Hematopoietic multipotent progenitor cell (in vitro differentiated cells): ENCODE results near the gene GOLT1B. TPM values are rescaled to one million over a fixed set of nuclear protein-coding genes. Genes with fewer than 3 reads are reported as not detected.

Experiments
- DNase-seq, 3 donors: peaks; one replicate each; pipeline ENCODE4 v3.0.0-alpha.2; 2011 to 2015; ENCODE audit warnings: low read depth in 2 of 3, low spot score in 2 of 3
- total RNA-seq: library from RNA; depleted of rRNA; stranded (reverse); fragments of >200 nt; gene quantifications from one replicate; pipeline ENCODE4 v1.2.3, GENCODE V29; 2012

Gene GOLT1B
- total RNA-seq, 1 donor: 4.6 TPM

DNA sequence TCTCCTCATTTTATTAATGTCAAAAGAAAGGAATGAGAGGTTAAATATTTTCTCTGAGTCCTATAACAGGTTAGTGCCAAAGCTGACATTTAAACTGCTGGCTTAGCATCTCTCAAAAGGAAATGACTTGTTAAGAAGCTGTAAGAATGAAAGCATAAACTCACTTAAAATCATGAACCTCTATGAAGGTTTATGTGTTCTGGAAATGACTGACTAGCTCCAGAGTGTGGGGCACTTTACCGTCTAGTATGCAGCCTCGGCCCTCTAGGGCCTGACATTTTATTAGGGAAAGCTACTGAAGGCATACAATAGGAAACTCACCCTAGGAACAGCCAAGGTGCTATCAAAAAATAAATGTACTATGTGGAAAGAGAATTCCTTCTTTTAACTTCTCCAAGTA is 59.6 kb downstream of the GOLT1B start:
- DNase-seq: no peak

DNA sequence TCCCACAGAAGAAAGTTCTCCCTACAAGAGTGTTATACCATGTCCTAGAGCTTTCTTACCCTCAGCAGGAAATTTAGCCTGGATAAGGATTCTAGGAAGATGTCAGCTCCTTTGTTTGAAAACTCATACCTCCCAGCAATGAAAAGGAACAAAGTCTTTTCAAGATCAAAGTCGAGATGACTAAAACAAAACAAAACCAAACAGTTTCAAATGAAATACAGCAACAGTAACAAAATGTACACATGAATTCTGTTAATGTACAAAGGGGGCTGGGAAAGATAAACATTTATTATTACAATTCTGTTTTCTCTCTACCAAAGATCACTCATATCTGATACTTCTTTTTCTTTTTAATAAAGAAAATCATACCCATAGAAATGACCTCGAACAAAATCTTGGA is 61.3 kb downstream of the GOLT1B start:
- no peak for DNase-seq

DNA sequence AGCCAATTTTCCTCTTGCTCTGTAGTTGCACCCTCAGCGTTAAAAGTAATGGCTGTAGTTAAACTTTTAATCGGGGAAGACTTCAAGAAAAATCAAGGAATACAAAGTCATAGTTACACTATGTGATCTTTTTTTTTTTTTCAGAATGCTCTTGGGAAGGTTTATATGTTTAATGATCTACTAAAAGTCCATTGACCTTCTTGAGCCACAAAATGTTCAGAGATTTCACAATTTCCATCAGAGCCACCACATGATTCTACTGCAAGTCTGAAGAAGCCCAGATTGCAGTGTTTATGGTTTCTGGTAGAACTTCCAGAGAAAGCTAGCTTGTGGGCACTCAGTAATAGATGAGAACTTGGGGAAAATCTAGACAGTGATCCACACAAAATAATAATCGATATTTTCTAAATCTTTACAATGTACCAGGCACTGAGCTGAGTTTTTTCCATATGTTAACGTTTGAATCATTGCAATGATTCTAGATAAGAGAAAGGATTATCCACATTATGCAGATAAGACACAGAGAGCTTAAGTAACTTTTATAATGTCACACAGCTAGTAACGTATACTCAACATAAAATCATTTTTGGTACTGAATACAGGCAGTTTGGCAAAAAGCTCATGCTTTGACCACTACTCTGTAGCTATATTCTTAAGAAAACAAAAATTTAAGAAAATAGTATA is 64.8 kb downstream of the GOLT1B start:
- DNase-seq: no peak

DNA sequence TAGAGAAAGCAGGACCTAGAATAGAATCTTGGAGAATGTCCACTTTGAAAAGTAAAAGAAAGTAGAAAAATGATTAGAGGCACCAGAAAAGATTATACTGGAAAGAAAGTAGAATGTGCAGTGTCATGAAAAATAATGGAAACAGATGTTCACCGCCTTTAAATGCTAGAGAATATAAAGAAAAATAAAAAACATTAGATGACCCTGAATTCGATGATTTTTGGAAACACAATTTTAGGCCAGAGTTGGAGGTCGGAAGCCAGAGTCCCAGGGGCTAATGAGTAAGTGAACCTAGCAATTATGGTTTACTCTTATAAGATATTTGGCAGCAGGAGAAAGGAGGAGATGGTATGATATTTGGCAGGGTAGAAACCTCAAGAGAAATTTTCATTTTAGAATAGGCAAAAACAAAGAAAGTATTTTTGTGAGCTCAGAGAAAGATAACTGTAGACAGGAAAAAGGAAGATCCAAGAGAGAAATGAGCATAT is 65.4 kb downstream of the GOLT1B start:
- no peak for DNase-seq

Other genes with a start within 250 kb of the GOLT1B start
- under 0.01 TPM for gene SLCO1A2, start 166.9 kb upstream of the GOLT1B start, total RNA-seq
- gene IAPP, start 128.9 kb upstream of the GOLT1B start, total RNA-seq: not detected
- gene PYROXD1, start 64.1 kb upstream of the GOLT1B start, total RNA-seq: 5.7 TPM
- gene RECQL, start 154 bp upstream of the GOLT1B start, total RNA-seq: 11.6 TPM
- under 0.01 TPM for gene SPX, start 24.5 kb downstream of the GOLT1B start, total RNA-seq
- not detected for gene GYS2, start 103.1 kb downstream of the GOLT1B start, total RNA-seq
- 400 TPM for gene LDHB, start 156.1 kb downstream of the GOLT1B start, total RNA-seq